Eye (tissue), 1 donor: ENCODE results near the gene WNK3.

Source experiments
- DNase-seq: peaks from one replicate; pipeline ENCODE4 v3.0.0-alpha.2; 2015

WNK3 gene

GRCh38 chrX:54157561-54157960 lies 200.3 kb downstream of the WNK3 start:
- no peak for DNase-seq
